ENCODE measurements around the gene SHROOM2. TPM values are rescaled to one million over a fixed set of nuclear protein-coding genes. Genes with fewer than 3 reads are reported as not detected.

The SHROOM2 gene
- polyA plus RNA-seq, 1 donor = 7.0 TPM

DNA sequence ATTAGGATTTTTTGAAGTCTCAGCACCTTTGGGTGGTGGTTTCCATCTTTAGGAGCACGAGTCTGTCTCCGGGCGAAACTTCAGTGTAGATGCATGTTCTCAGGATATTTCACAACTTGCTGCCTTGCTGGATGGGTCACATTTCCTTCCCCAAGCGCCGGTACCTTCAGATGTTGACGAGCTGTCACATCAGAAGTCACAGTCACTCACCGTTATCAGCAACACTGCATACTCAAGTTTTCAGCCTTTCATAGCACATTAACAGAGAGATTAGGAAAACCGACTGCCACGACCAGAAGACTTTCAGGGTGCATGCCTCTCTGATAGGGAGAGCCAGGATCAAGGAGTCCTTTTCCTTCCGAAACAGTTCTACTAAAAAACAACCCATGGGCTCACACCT, 77.8 kb downstream of the SHROOM2 start:
- H3K4me3 ChIP-seq (ENCODE audit: low read length) = no peak overlapping the region
- H3K27ac ChIP-seq (ENCODE audit: low read length) = no peak overlapping the region
- no peaks in the 10 kb centered on the region for H3K9me3 ChIP-seq (ENCODE audit: control insufficient read depth, low read depth, low read length)
- no peaks in the 10 kb centered on the region for H3K4me1 ChIP-seq (ENCODE audit: control insufficient read depth, insufficient read depth, low read length)
- no peaks in the 10 kb centered on the region for H3K36me3 ChIP-seq (ENCODE audit: control insufficient read depth, insufficient read depth, low read length)
- no peaks in the 10 kb centered on the region for H3K27me3 ChIP-seq (ENCODE audit: control insufficient read depth, insufficient read depth, low read length)
- WGBS (ENCODE audit: insufficient coverage, low lambda C conversion rate) = no CpG with 5 or more reads among the region's 10 CpGs
- DNase-seq = peak; percentile 20 to 62

GRCh38 chrX:9865804-9866472, 79.7 kb downstream of the SHROOM2 start:
- no peaks in the 10 kb centered on the region for H3K4me1 ChIP-seq (ENCODE audit: control insufficient read depth, insufficient read depth, low read length)
- no peaks in the 10 kb centered on the region for H3K36me3 ChIP-seq (ENCODE audit: control insufficient read depth, insufficient read depth, low read length)
- H3K4me3 ChIP-seq (ENCODE audit: low read length) = no peak overlapping the region
- no CpG with 5 or more reads among the region's 12 CpGs for WGBS (ENCODE audit: insufficient coverage, low lambda C conversion rate)
- DNase-seq = peak in 1 of 2 donors; percentile 27
- H3K27me3 ChIP-seq (ENCODE audit: control insufficient read depth, insufficient read depth, low read length) = no peaks in the 10 kb centered on the region
- H3K27ac ChIP-seq (ENCODE audit: low read length) = no peak overlapping the region
- H3K9me3 ChIP-seq (ENCODE audit: control insufficient read depth, low read depth, low read length) = no peaks in the 10 kb centered on the region

DNA sequence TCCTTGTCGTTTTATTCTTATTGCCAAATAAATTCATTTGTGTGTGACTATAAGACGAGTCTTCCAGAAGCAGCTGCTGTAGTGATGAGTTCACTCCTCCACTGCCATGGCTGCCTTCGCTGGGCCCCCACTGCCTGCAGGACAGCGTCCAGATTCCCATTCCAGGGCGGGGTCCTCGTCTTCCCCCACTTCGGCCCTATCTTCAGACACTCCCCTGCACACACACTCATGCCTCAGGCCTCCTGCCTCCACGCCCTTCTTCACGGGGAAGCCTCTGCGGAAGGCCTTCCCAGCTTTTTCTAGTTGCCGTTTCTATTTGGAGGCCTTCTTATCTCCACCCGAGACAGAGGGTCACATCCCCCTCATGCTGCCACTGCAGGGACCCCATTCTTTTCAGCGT, 80.4 kb downstream of the SHROOM2 start:
- no CpG with 5 or more reads among the region's 13 CpGs for WGBS (ENCODE audit: insufficient coverage, low lambda C conversion rate)
- no peaks in the 10 kb centered on the region for H3K9me3 ChIP-seq (ENCODE audit: control insufficient read depth, low read depth, low read length)
- H3K36me3 ChIP-seq (ENCODE audit: control insufficient read depth, insufficient read depth, low read length) = no peaks in the 10 kb centered on the region
- peak overlapping the region; percentile 32 for H3K27ac ChIP-seq (ENCODE audit: low read length)
- H3K27me3 ChIP-seq (ENCODE audit: control insufficient read depth, insufficient read depth, low read length) = no peaks in the 10 kb centered on the region
- no peak overlapping the region for H3K4me3 ChIP-seq (ENCODE audit: low read length)
- peak in 1 of 2 donors; percentile 46 for DNase-seq
- no peaks in the 10 kb centered on the region for H3K4me1 ChIP-seq (ENCODE audit: control insufficient read depth, insufficient read depth, low read length)

GRCh38 chrX:9867226-9867625, 81.0 kb downstream of the SHROOM2 start:
- DNase-seq = peak in 1 of 2 donors; percentile 42
- H3K4me3 ChIP-seq (ENCODE audit: low read length) = no peak overlapping the region
- H3K27me3 ChIP-seq (ENCODE audit: control insufficient read depth, insufficient read depth, low read length) = no peaks in the 10 kb centered on the region
- H3K36me3 ChIP-seq (ENCODE audit: control insufficient read depth, insufficient read depth, low read length) = no peaks in the 10 kb centered on the region
- H3K9me3 ChIP-seq (ENCODE audit: control insufficient read depth, low read depth, low read length) = no peaks in the 10 kb centered on the region
- no CpG with 5 or more reads among the region's 9 CpGs for WGBS (ENCODE audit: insufficient coverage, low lambda C conversion rate)
- H3K27ac ChIP-seq (ENCODE audit: low read length) = peak overlapping the region; percentile 32
- H3K4me1 ChIP-seq (ENCODE audit: control insufficient read depth, insufficient read depth, low read length) = no peaks in the 10 kb centered on the region

DNA sequence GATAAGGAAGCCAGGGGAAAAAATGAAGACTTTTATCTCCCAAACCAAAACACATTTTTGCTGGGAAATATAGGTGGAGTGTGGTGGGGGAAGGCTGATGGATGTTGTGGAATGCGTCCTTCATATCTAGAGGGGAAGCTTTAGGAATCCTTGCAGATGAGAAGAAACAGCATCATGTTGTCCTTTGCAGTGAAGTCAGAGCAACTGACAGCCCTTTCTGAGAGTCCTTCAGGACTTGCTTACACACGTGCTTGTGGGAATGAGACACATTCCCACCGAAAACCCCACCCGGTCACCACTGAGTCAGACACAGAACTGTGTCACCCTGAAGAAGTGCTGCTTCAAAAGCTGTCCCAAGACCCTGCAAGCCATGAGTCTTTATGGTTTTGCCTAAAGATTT, 81.5 kb downstream of the SHROOM2 start:
- no CpG with 5 or more reads among the region's 4 CpGs for WGBS (ENCODE audit: insufficient coverage, low lambda C conversion rate)
- H3K4me1 ChIP-seq (ENCODE audit: control insufficient read depth, insufficient read depth, low read length) = no peaks in the 10 kb centered on the region

DNA sequence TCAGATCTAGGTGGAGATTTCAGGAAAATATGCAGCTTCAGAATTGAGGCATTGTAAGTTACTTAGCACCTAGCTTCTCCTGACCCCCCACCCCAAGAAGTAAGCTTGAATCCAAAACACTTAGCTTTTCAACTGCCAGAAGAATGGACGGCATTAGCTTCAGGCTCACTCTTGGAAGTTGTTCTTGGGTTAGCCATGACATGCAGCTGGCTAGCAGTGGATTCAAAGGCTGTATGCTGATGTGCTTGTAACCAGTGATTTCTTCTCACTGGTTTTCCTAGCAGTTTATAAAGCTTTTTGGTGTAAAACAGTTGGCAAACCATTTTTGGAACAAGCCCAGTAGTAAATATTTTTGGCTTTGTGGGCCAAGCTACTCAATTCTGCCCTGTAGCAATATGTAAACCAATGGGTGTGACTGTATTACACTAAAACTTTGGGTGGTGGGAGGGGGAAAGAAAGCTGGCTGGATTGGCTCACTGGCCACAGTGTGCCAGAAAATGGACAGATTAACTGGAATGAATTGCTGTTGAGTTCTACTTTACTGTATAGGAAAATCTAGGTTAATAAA, 85.6 kb downstream of the SHROOM2 start:
- DNase-seq = no peak
- WGBS (ENCODE audit: insufficient coverage, low lambda C conversion rate) = no CpG with 5 or more reads among the region's 1 CpG
- Histone ChIP-seq H3K36me3 (ENCODE audit: control insufficient read depth, insufficient read depth, low read length) (peaks cover 2% of the 10 kb centered on the region), H3K27me3 (ENCODE audit: control insufficient read depth, insufficient read depth, low read length) (no peaks in the 10 kb centered on the region), H3K4me1 (ENCODE audit: control insufficient read depth, insufficient read depth, low read length) (no peaks in the 10 kb centered on the region), H3K4me3 (ENCODE audit: low read length) (no peak overlapping the region), H3K9me3 (ENCODE audit: control insufficient read depth, low read depth, low read length) (no peaks in the 10 kb centered on the region), H3K27ac (ENCODE audit: low read length) (no peak overlapping the region)

More for the DNA sequence above, 81.5 kb downstream of the SHROOM2 start:
- Histone ChIP-seq H3K27me3 (ENCODE audit: control insufficient read depth, insufficient read depth, low read length) (no peaks in the 10 kb centered on the region), H3K27ac (ENCODE audit: low read length) (no peak overlapping the region), H3K36me3 (ENCODE audit: control insufficient read depth, insufficient read depth, low read length) (no peaks in the 10 kb centered on the region), H3K9me3 (ENCODE audit: control insufficient read depth, low read depth, low read length) (no peaks in the 10 kb centered on the region), H3K4me3 (ENCODE audit: low read length) (no peak overlapping the region)
- DNase-seq = no peak

- H3K27me3 ChIP-seq (ENCODE audit: control insufficient read depth, insufficient read depth, low read length) = no peaks in the 10 kb centered on the region
- DNase-seq = no peak
- no peaks in the 10 kb centered on the region for H3K4me1 ChIP-seq (ENCODE audit: control insufficient read depth, insufficient read depth, low read length)
- H3K9me3 ChIP-seq (ENCODE audit: control insufficient read depth, low read depth, low read length) = no peaks in the 10 kb centered on the region
- WGBS (ENCODE audit: insufficient coverage, low lambda C conversion rate) = no CpG with 5 or more reads among the region's 12 CpGs
- no peak overlapping the region for H3K27ac ChIP-seq (ENCODE audit: low read length)
- peaks cover 2% of the 10 kb centered on the region for H3K36me3 ChIP-seq (ENCODE audit: control insufficient read depth, insufficient read depth, low read length)
- H3K4me3 ChIP-seq (ENCODE audit: low read length) = no peak overlapping the region
Measured at GRCh38 chrX:9873360-9873759, 87.1 kb downstream of the SHROOM2 start.

GRCh38 chrX:9873952-9874351, 87.7 kb downstream of the SHROOM2 start:
- Histone ChIP-seq H3K27me3 (ENCODE audit: control insufficient read depth, insufficient read depth, low read length) (no peaks in the 10 kb centered on the region), H3K36me3 (ENCODE audit: control insufficient read depth, insufficient read depth, low read length) (peaks cover 2% of the 10 kb centered on the region), H3K4me1 (ENCODE audit: control insufficient read depth, insufficient read depth, low read length) (no peaks in the 10 kb centered on the region), H3K27ac (ENCODE audit: low read length) (no peak overlapping the region), H3K9me3 (ENCODE audit: control insufficient read depth, low read depth, low read length) (no peaks in the 10 kb centered on the region), H3K4me3 (ENCODE audit: low read length) (no peak overlapping the region)
- DNase-seq = no peak
- WGBS (ENCODE audit: insufficient coverage, low lambda C conversion rate) = no CpG with 5 or more reads among the region's 9 CpGs

- no peaks in the 10 kb centered on the region for H3K9me3 ChIP-seq (ENCODE audit: control insufficient read depth, low read depth, low read length)
- no peak overlapping the region for H3K4me3 ChIP-seq (ENCODE audit: low read length)
- peaks cover 2% of the 10 kb centered on the region for H3K36me3 ChIP-seq (ENCODE audit: control insufficient read depth, insufficient read depth, low read length)
- no peak overlapping the region for H3K27ac ChIP-seq (ENCODE audit: low read length)
- WGBS (ENCODE audit: insufficient coverage, low lambda C conversion rate) = no CpG with 5 or more reads among the region's 6 CpGs
- no peaks in the 10 kb centered on the region for H3K4me1 ChIP-seq (ENCODE audit: control insufficient read depth, insufficient read depth, low read length)
- no peaks in the 10 kb centered on the region for H3K27me3 ChIP-seq (ENCODE audit: control insufficient read depth, insufficient read depth, low read length)
- no peak for DNase-seq
Measured at GRCh38 chrX:9874483-9874882, 88.3 kb downstream of the SHROOM2 start.

DNA sequence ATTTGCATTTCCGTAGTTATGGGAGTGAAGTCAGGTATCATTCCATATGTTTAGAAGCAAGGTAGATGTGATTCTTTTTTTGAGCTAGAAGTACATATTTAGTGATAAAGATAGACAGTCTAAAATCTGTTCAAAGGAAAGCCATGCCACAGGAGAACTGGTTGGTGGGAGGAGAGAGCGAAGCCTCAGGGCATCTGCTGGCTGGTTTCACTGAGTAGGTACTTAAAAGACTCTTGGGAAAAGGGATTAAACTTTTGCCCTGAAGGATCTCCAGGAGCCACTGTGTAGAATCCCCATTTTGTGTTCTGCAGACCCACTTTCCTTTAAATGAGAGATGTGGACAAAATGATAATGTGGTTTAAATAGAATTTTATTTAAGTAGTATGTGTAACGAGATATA, 89.6 kb downstream of the SHROOM2 start:
- peaks cover 2% of the 10 kb centered on the region for H3K36me3 ChIP-seq (ENCODE audit: control insufficient read depth, insufficient read depth, low read length)
- no peaks in the 10 kb centered on the region for H3K9me3 ChIP-seq (ENCODE audit: control insufficient read depth, low read depth, low read length)
- no peak overlapping the region for H3K27ac ChIP-seq (ENCODE audit: low read length)
- DNase-seq = no peak
- no peaks in the 10 kb centered on the region for H3K27me3 ChIP-seq (ENCODE audit: control insufficient read depth, insufficient read depth, low read length)
- WGBS (ENCODE audit: insufficient coverage, low lambda C conversion rate) = 0% methylated on average over 1 of the region's 3 CpGs
- H3K4me1 ChIP-seq (ENCODE audit: control insufficient read depth, insufficient read depth, low read length) = no peaks in the 10 kb centered on the region
- no peak overlapping the region for H3K4me3 ChIP-seq (ENCODE audit: low read length)

- no peaks in the 10 kb centered on the region for H3K4me1 ChIP-seq (ENCODE audit: control insufficient read depth, insufficient read depth, low read length)
- H3K36me3 ChIP-seq (ENCODE audit: control insufficient read depth, insufficient read depth, low read length) = peaks cover 2% of the 10 kb centered on the region
- no peak for DNase-seq
- no peaks in the 10 kb centered on the region for H3K9me3 ChIP-seq (ENCODE audit: control insufficient read depth, low read depth, low read length)
- WGBS (ENCODE audit: insufficient coverage, low lambda C conversion rate) = 75% methylated on average over 2 of the region's 4 CpGs
- H3K4me3 ChIP-seq (ENCODE audit: low read length) = no peak overlapping the region
- no peak overlapping the region for H3K27ac ChIP-seq (ENCODE audit: low read length)
- H3K27me3 ChIP-seq (ENCODE audit: control insufficient read depth, insufficient read depth, low read length) = no peaks in the 10 kb centered on the region
Measured at GRCh38 chrX:9876201-9876600, 90.0 kb downstream of the SHROOM2 start.
